Fibroblast of skin of left biceps (primary cell): Measurements from ENCODE around the gene LPAR6.

ENCODE experiments used
- DNase-seq, 2 experiments: peaks; one replicate each; pipeline ENCODE4 v3.0.0-alpha.2; 2013; ENCODE audit warnings: low read depth in 2 of 2

Gene LPAR6

GRCh38 chr13:48370815-48371214 lies 42.1 kb downstream of the LPAR6 start:
- DNase-seq: no peak

- no peak for DNase-seq
These were observed 42.9 kb downstream of the LPAR6 start for GRCh38 chr13:48369988-48370387.
